Mesenchymal stem cell (in vitro differentiated cells and primary cell): ENCODE measurements around the gene PSME2.
A peak's percentile ranks its signal among the peaks of the same experiment; 100 is the strongest.

Experiments
- DNase-seq: peaks from one replicate; pipeline ENCODE4 v3.0.0-alpha.2; 2013
- H2AFZ ChIP-seq: one replicate; pipeline ENCODE4 v1.6.1; 2013; ENCODE audit warnings: low read depth, mild to moderate bottlenecking, control low read depth, inconsistent platforms, low read length, moderate library complexity
- H2AK5ac ChIP-seq: 2 replicates; pipeline ENCODE4 v1.6.1; 2013; ENCODE audit warnings: low read length, moderate library complexity, mild to moderate bottlenecking, inconsistent platforms; ENCODE audit not compliant: severe bottlenecking
- H2BK120ac ChIP-seq: one replicate; pipeline ENCODE4 v1.6.1; 2013; ENCODE audit warnings: low read depth, mild to moderate bottlenecking, inconsistent platforms, low read length, moderate library complexity
- H2BK12ac ChIP-seq, 2 experiments: one replicate each; pipeline ENCODE4 v1.6.1; 2013; ENCODE audit warnings: inconsistent platforms in 2 of 2, low read length in 2 of 2, mild to moderate bottlenecking in 2 of 2, moderate library complexity in 2 of 2, control low read depth in 1 of 2
- H2BK15ac ChIP-seq: one replicate; pipeline ENCODE4 v1.6.1; 2013; ENCODE audit warnings: mild to moderate bottlenecking, low read depth, inconsistent platforms; ENCODE audit not compliant: poor library complexity, severe bottlenecking
- H2BK5ac ChIP-seq: 2 replicates; pipeline ENCODE4 v1.6.1; 2013; ENCODE audit warnings: low read depth, mild to moderate bottlenecking, low read length, control low read depth, inconsistent platforms; ENCODE audit not compliant: poor library complexity, severe bottlenecking
- H3K14ac ChIP-seq, 2 experiments: one replicate each; pipeline ENCODE4 v1.6.1; 2013; ENCODE audit warnings: inconsistent platforms in 2 of 2, low read length in 2 of 2, control low read depth in 1 of 2, mild to moderate bottlenecking in 1 of 2, moderate library complexity in 1 of 2
- H3K18ac ChIP-seq, 2 experiments: one replicate each; pipeline ENCODE4 v1.6.1; 2013; ENCODE audit warnings: inconsistent platforms in 2 of 2, low read length in 2 of 2, control low read depth in 1 of 2, low read depth in 1 of 2, mild to moderate bottlenecking in 1 of 2
- H3K23ac ChIP-seq, 2 experiments: one replicate each; pipeline ENCODE4 v1.6.1; 2013; ENCODE audit warnings: inconsistent platforms in 2 of 2, low read length in 2 of 2, mild to moderate bottlenecking in 2 of 2, moderate library complexity in 2 of 2, control low read depth in 1 of 2
- H3K27ac ChIP-seq: 2 replicates; pipeline ENCODE4 v1.5.1; 2013; ENCODE audit warnings: mild to moderate bottlenecking, moderate library complexity, low read length, control low read depth, inconsistent platforms; ENCODE audit not compliant: poor library complexity, severe bottlenecking
- H3K27me3 ChIP-seq, 2 experiments: 2 replicates each; pipeline versions ENCODE4 v1.6.1 to v1.7.0; 2013; ENCODE audit warnings: low read length in 2 of 2, mild to moderate bottlenecking in 2 of 2, moderate library complexity in 2 of 2, control low read depth in 1 of 2, inconsistent platforms in 1 of 2; ENCODE audit not compliant: control insufficient read depth in 1 of 2, insufficient read depth in 1 of 2
- H3K36me3 ChIP-seq, 2 experiments: 2 replicates each; pipeline versions ENCODE4 v1.6.1 to v1.7.0; 2013; ENCODE audit warnings: low read length in 2 of 2, control low read depth in 1 of 2, inconsistent platforms in 1 of 2, low read depth in 1 of 2, mild to moderate bottlenecking in 1 of 2; ENCODE audit not compliant: insufficient read depth in 2 of 2, control insufficient read depth in 1 of 2
- H3K4ac ChIP-seq, 2 experiments: one replicate each; pipeline ENCODE4 v1.6.1; 2013; ENCODE audit warnings: inconsistent platforms in 2 of 2, low read length in 2 of 2, mild to moderate bottlenecking in 2 of 2, moderate library complexity in 2 of 2, control low read depth in 1 of 2, low read depth in 1 of 2
- H3K4me1 ChIP-seq: 2 replicates; pipeline ENCODE4 v1.6.1; 2013; ENCODE audit warnings: low read depth, low read length, control low read depth; ENCODE audit not compliant: control insufficient read depth, insufficient read depth
- H3K4me2 ChIP-seq: 2 replicates; pipeline ENCODE4 v1.6.1; 2013; ENCODE audit warnings: low read length, mild to moderate bottlenecking, inconsistent platforms; ENCODE audit not compliant: poor library complexity, severe bottlenecking
- H3K4me3 ChIP-seq, 2 experiments: 2 replicates each; pipeline versions ENCODE4 v1.5.1 to v1.7.0; 2013; ENCODE audit warnings: low read length in 2 of 2, mild to moderate bottlenecking in 2 of 2, control low read depth in 1 of 2, low read depth in 1 of 2; ENCODE audit not compliant: insufficient read depth in 1 of 2
- H3K79me1 ChIP-seq: replicated peaks from 2 replicates; pipeline ENCODE4 v1.6.1; 2013; ENCODE audit warnings: mild to moderate bottlenecking, control low read depth, low read length, inconsistent platforms; ENCODE audit not compliant: poor library complexity, severe bottlenecking
- H3K9ac ChIP-seq: 2 replicates; pipeline ENCODE4 v1.7.0; 2013; ENCODE audit warnings: mild to moderate bottlenecking, low read length, moderate library complexity
- H3K9me3 ChIP-seq: 2 replicates; pipeline ENCODE4 v1.7.0; 2013; ENCODE audit warnings: mild to moderate bottlenecking, low read length; ENCODE audit not compliant: control insufficient read depth
- H4K8ac ChIP-seq: one replicate; pipeline ENCODE4 v1.6.1; 2013; ENCODE audit warnings: inconsistent platforms, mild to moderate bottlenecking, low read length, moderate library complexity
- H4K91ac ChIP-seq: one replicate; pipeline ENCODE4 v1.6.1; 2013; ENCODE audit warnings: mild to moderate bottlenecking, low read length, inconsistent platforms
- WGBS: methylation state at CpG from one replicate; pipeline ENCODE4 v1.1.7; 2013; ENCODE audit warnings: mixed read lengths; 5-methylcytosine and 5-hydroxymethylcytosine counted together

PSME2 gene

GRCh38 chr14:24110523-24110922 lies 35.9 kb downstream of the PSME2 start:
- Histone ChIP-seq H4K91ac (no peak overlapping the region), H3K9ac (no peak overlapping the region), H3K79me1 (peaks cover 3% of the 10 kb centered on the region), H3K14ac (no peak overlapping the region), H3K4ac (no peak overlapping the region), H3K18ac (no peak overlapping the region), H3K27me3 (no peaks in the 10 kb centered on the region), H2BK5ac (no peak overlapping the region), H3K4me1 (peaks cover 2% of the 10 kb centered on the region), H2BK12ac (no peak overlapping the region), H3K27ac (no peak overlapping the region), H4K8ac (no peak overlapping the region), H3K4me2 (no peak overlapping the region), H3K9me3 (no peaks in the 10 kb centered on the region), H2AK5ac (no peak overlapping the region), H2BK120ac (no peak overlapping the region), H3K36me3 (no peaks in the 10 kb centered on the region), H3K4me3 (no peak overlapping the region), H2BK15ac (no peak overlapping the region), H2AFZ (no peak overlapping the region), H3K23ac (no peak overlapping the region)
- no peak for DNase-seq
- WGBS: 86% methylated on average over 1 of the region's 1 CpG

- Histone ChIP-seq H3K79me1 (peaks cover 1% of the 10 kb centered on the region), H2BK12ac (no peak overlapping the region), H3K36me3 (no peaks in the 10 kb centered on the region), H2BK5ac (no peak overlapping the region), H3K14ac (no peak overlapping the region), H2BK15ac (no peak overlapping the region), H3K4ac (no peak overlapping the region), H3K9me3 (no peaks in the 10 kb centered on the region), H3K27ac (no peak overlapping the region), H2AFZ (no peak overlapping the region), H2BK120ac (no peak overlapping the region), H3K23ac (no peak overlapping the region), H3K4me3 (no peak overlapping the region), H3K18ac (no peak overlapping the region), H3K27me3 (no peaks in the 10 kb centered on the region), H3K9ac (no peak overlapping the region), H4K8ac (no peak overlapping the region), H3K4me1 (no peaks in the 10 kb centered on the region), H2AK5ac (no peak overlapping the region), H4K91ac (no peak overlapping the region), H3K4me2 (no peak overlapping the region)
- DNase-seq: no peak
- WGBS: 90% methylated on average over 7 of the region's 9 CpGs
Measured at GRCh38 chr14:24110060-24110459, 36.4 kb downstream of the PSME2 start.

- no peak overlapping the region for H4K8ac ChIP-seq
- no peak overlapping the region for H3K18ac ChIP-seq
- H3K36me3 ChIP-seq: peaks cover 4 to 5% of the 10 kb centered on the region in 2 experiments
- H2BK120ac ChIP-seq: no peak overlapping the region
- H3K4me1 ChIP-seq: no peaks in the 10 kb centered on the region
- no peak overlapping the region for H3K4me2 ChIP-seq
- H3K14ac ChIP-seq: no peak overlapping the region
- H3K27ac ChIP-seq: no peak overlapping the region
- H3K9ac ChIP-seq: peak overlapping the region; percentile 25
- H3K27me3 ChIP-seq: no peaks in the 10 kb centered on the region
- 63% methylated on average over 4 of the region's 5 CpGs for WGBS
- DNase-seq: no peak
- H3K9me3 ChIP-seq: no peaks in the 10 kb centered on the region
- H4K91ac ChIP-seq: no peak overlapping the region
- H3K4me3 ChIP-seq: no peak overlapping the region
- H2AFZ ChIP-seq: no peak overlapping the region
- no peak overlapping the region for H2AK5ac ChIP-seq
- peaks cover 1% of the 10 kb centered on the region for H3K79me1 ChIP-seq
- H3K4ac ChIP-seq: no peak overlapping the region
- H3K23ac ChIP-seq: no peak overlapping the region
- H2BK15ac ChIP-seq: no peak overlapping the region
- no peak overlapping the region for H2BK5ac ChIP-seq
- H2BK12ac ChIP-seq: no peak overlapping the region
Measured at GRCh38 chr14:24108336-24108874, 38.0 kb downstream of the PSME2 start.

GRCh38 chr14:24106672-24107271 lies 39.6 kb downstream of the PSME2 start:
- no peaks in the 10 kb centered on the region for H3K9me3 ChIP-seq
- H3K79me1 ChIP-seq: peaks cover 1% of the 10 kb centered on the region
- H4K91ac ChIP-seq: no peak overlapping the region
- no peaks in the 10 kb centered on the region for H3K27me3 ChIP-seq
- peaks cover 10 to 12% of the 10 kb centered on the region in 2 experiments for H3K36me3 ChIP-seq
- H2BK12ac ChIP-seq: no peak overlapping the region
- no peak overlapping the region for H3K18ac ChIP-seq
- H3K4me3 ChIP-seq: no peak overlapping the region
- H3K23ac ChIP-seq: no peak overlapping the region
- WGBS: 90% methylated on average over 2 of the region's 4 CpGs
- H2BK15ac ChIP-seq: no peak overlapping the region
- no peak overlapping the region for H2BK5ac ChIP-seq
- H2BK120ac ChIP-seq: no peak overlapping the region
- no peak overlapping the region for H4K8ac ChIP-seq
- no peak overlapping the region for H3K4ac ChIP-seq
- H2AK5ac ChIP-seq: no peak overlapping the region
- H3K4me2 ChIP-seq: no peak overlapping the region
- DNase-seq: no peak
- no peaks in the 10 kb centered on the region for H3K4me1 ChIP-seq
- no peak overlapping the region for H3K9ac ChIP-seq
- H3K27ac ChIP-seq: no peak overlapping the region
- no peak overlapping the region for H2AFZ ChIP-seq
- H3K14ac ChIP-seq: no peak overlapping the region
